ENCODE data around the gene SFXN1. TPM values are rescaled to one million over a fixed set of nuclear protein-coding genes. Genes with fewer than 3 reads are reported as not detected.

SFXN1 gene
- polyA plus RNA-seq, 4 donors: 14.9 to 42.1 (median 22.4) TPM

- DNase-seq (no peak), FAIRE-seq (no peak)
- Histone ChIP-seq H3K27me3 (ENCODE audit: control insufficient read depth in 3 of 3, insufficient read depth in 3 of 3, low read length in 3 of 3) (no peaks in the 10 kb centered on the region), H3K9me3 (ENCODE audit: control insufficient read depth in 2 of 2, insufficient read depth in 1 of 2, low read depth in 1 of 2, low read length in 1 of 2) (peaks cover 0 to 9% of the 10 kb centered on the region in 2 donors), H3K4me1 (ENCODE audit: control insufficient read depth in 3 of 3, insufficient read depth in 2 of 3, low read depth in 1 of 3, low read length in 2 of 3) (no peaks in the 10 kb centered on the region), H3K27ac (ENCODE audit: low read depth in 1 of 3, low read length in 2 of 3) (no peak overlapping the region), H3K36me3 (ENCODE audit: control insufficient read depth in 3 of 3, insufficient read depth in 2 of 3, low read depth in 1 of 3, low read length in 3 of 3) (peaks cover 8 to 44% (median 36%) of the 10 kb centered on the region in 3 donors), H3K4me3 (ENCODE audit: low read depth in 1 of 3, low read length in 3 of 3) (no peak overlapping the region)
- WGBS, 3 donors: 89 to 93% (median 93%) methylated on average over 7 of the region's 7 CpGs
Measured at GRCh38 chr5:175513726-175514125, 35.4 kb downstream of the SFXN1 start.

GRCh38 chr5:175516933-175517823 is 38.8 kb downstream of the SFXN1 start:
- DNase-seq: no peak
- FAIRE-seq: no peak
- Histone ChIP-seq H3K27me3 (ENCODE audit: control insufficient read depth in 3 of 3, insufficient read depth in 3 of 3, low read length in 3 of 3) (no peaks in the 10 kb centered on the region), H3K27ac (ENCODE audit: low read depth in 1 of 3, low read length in 2 of 3) (no peak overlapping the region), H3K4me3 (ENCODE audit: low read depth in 1 of 3, low read length in 3 of 3) (no peak overlapping the region), H3K9me3 (ENCODE audit: control insufficient read depth in 2 of 2, insufficient read depth in 1 of 2, low read depth in 1 of 2, low read length in 1 of 2) (peaks cover 0 to 9% of the 10 kb centered on the region in 2 donors), H3K4me1 (ENCODE audit: control insufficient read depth in 3 of 3, insufficient read depth in 2 of 3, low read depth in 1 of 3, low read length in 2 of 3) (no peaks in the 10 kb centered on the region), H3K36me3 (ENCODE audit: control insufficient read depth in 3 of 3, insufficient read depth in 2 of 3, low read depth in 1 of 3, low read length in 3 of 3) (peaks cover 4 to 42% (median 29%) of the 10 kb centered on the region in 3 donors)
- WGBS, 3 donors: 88 to 94% (median 90%) methylated on average over 10 of the region's 10 CpGs

- H3K4me1 ChIP-seq (ENCODE audit: control insufficient read depth in 3 of 3, insufficient read depth in 2 of 3, low read depth in 1 of 3, low read length in 2 of 3): peaks cover 0 to 1% (median 0%) of the 10 kb centered on the region in 3 donors
- peaks cover 4 to 43% (median 30%) of the 10 kb centered on the region in 3 donors for H3K36me3 ChIP-seq (ENCODE audit: control insufficient read depth in 3 of 3, insufficient read depth in 2 of 3, low read depth in 1 of 3, low read length in 3 of 3)
- no peak for FAIRE-seq
- H3K9me3 ChIP-seq (ENCODE audit: control insufficient read depth in 2 of 2, insufficient read depth in 1 of 2, low read depth in 1 of 2, low read length in 1 of 2): peaks cover 0 to 9% of the 10 kb centered on the region in 2 donors
- H3K4me3 ChIP-seq (ENCODE audit: low read depth in 1 of 3, low read length in 3 of 3): no peak overlapping the region
- no peak for DNase-seq
- H3K27ac ChIP-seq (ENCODE audit: low read depth in 1 of 3, low read length in 2 of 3): no peak overlapping the region
- no peaks in the 10 kb centered on the region for H3K27me3 ChIP-seq (ENCODE audit: control insufficient read depth in 3 of 3, insufficient read depth in 3 of 3, low read length in 3 of 3)
- 81 to 89% (median 86%) methylated on average over 7 of the region's 7 CpGs for WGBS, 3 donors
Measured at GRCh38 chr5:175517824-175518450, 39.6 kb downstream of the SFXN1 start.

- FAIRE-seq (no peak), DNase-seq (no peak)
- H3K9me3 ChIP-seq (ENCODE audit: control insufficient read depth in 2 of 2, insufficient read depth in 1 of 2, low read depth in 1 of 2, low read length in 1 of 2): peaks cover 0 to 9% of the 10 kb centered on the region in 2 donors
- H3K27me3 ChIP-seq (ENCODE audit: control insufficient read depth in 3 of 3, insufficient read depth in 3 of 3, low read length in 3 of 3): no peaks in the 10 kb centered on the region
- no peak overlapping the region for H3K4me3 ChIP-seq (ENCODE audit: low read depth in 1 of 3, low read length in 3 of 3)
- H3K36me3 ChIP-seq (ENCODE audit: control insufficient read depth in 3 of 3, insufficient read depth in 2 of 3, low read depth in 1 of 3, low read length in 3 of 3): peaks cover 7 to 37% (median 27%) of the 10 kb centered on the region in 3 donors
- H3K4me1 ChIP-seq (ENCODE audit: control insufficient read depth in 3 of 3, insufficient read depth in 2 of 3, low read depth in 1 of 3, low read length in 2 of 3): peaks cover 0 to 4% (median 3%) of the 10 kb centered on the region in 3 donors
- H3K27ac ChIP-seq (ENCODE audit: low read depth in 1 of 3, low read length in 2 of 3): no peak overlapping the region
- 87 to 91% (median 89%) methylated on average over 2 of the region's 2 CpGs for WGBS, 3 donors
Measured at GRCh38 chr5:175519006-175519405, 40.6 kb downstream of the SFXN1 start.

GRCh38 chr5:175520321-175520720 is 42.0 kb downstream of the SFXN1 start:
- peaks cover 0 to 4% (median 3%) of the 10 kb centered on the region in 3 donors for H3K4me1 ChIP-seq (ENCODE audit: control insufficient read depth in 3 of 3, insufficient read depth in 2 of 3, low read depth in 1 of 3, low read length in 2 of 3)
- peaks cover 0 to 9% of the 10 kb centered on the region in 2 donors for H3K9me3 ChIP-seq (ENCODE audit: control insufficient read depth in 2 of 2, insufficient read depth in 1 of 2, low read depth in 1 of 2, low read length in 1 of 2)
- H3K27me3 ChIP-seq (ENCODE audit: control insufficient read depth in 3 of 3, insufficient read depth in 3 of 3, low read length in 3 of 3): no peaks in the 10 kb centered on the region
- DNase-seq: no peak
- peaks cover 3 to 30% (median 27%) of the 10 kb centered on the region in 3 donors for H3K36me3 ChIP-seq (ENCODE audit: control insufficient read depth in 3 of 3, insufficient read depth in 2 of 3, low read depth in 1 of 3, low read length in 3 of 3)
- WGBS, 3 donors: 90 to 97% (median 97%) methylated on average over 5 of the region's 5 CpGs
- no peak for FAIRE-seq
- no peak overlapping the region for H3K27ac ChIP-seq (ENCODE audit: low read depth in 1 of 3, low read length in 2 of 3)
- H3K4me3 ChIP-seq (ENCODE audit: low read depth in 1 of 3, low read length in 3 of 3): no peak overlapping the region

GRCh38 chr5:175520873-175521272 is 42.5 kb downstream of the SFXN1 start:
- WGBS, 3 donors: 86 to 96% (median 94%) methylated on average over 2 of the region's 2 CpGs
- H3K36me3 ChIP-seq (ENCODE audit: control insufficient read depth in 3 of 3, insufficient read depth in 2 of 3, low read depth in 1 of 3, low read length in 3 of 3): peaks cover 3 to 30% (median 26%) of the 10 kb centered on the region in 3 donors
- FAIRE-seq: no peak
- H3K4me3 ChIP-seq (ENCODE audit: low read depth in 1 of 3, low read length in 3 of 3): no peak overlapping the region
- peaks cover 0 to 9% of the 10 kb centered on the region in 2 donors for H3K9me3 ChIP-seq (ENCODE audit: control insufficient read depth in 2 of 2, insufficient read depth in 1 of 2, low read depth in 1 of 2, low read length in 1 of 2)
- H3K27ac ChIP-seq (ENCODE audit: low read depth in 1 of 3, low read length in 2 of 3): no peak overlapping the region
- peaks cover 0 to 4% (median 3%) of the 10 kb centered on the region in 3 donors for H3K4me1 ChIP-seq (ENCODE audit: control insufficient read depth in 3 of 3, insufficient read depth in 2 of 3, low read depth in 1 of 3, low read length in 2 of 3)
- H3K27me3 ChIP-seq (ENCODE audit: control insufficient read depth in 3 of 3, insufficient read depth in 3 of 3, low read length in 3 of 3): no peaks in the 10 kb centered on the region
- no peak for DNase-seq

- Histone ChIP-seq H3K27me3 (ENCODE audit: control insufficient read depth in 3 of 3, insufficient read depth in 3 of 3, low read length in 3 of 3) (no peaks in the 10 kb centered on the region), H3K9me3 (ENCODE audit: control insufficient read depth in 2 of 2, insufficient read depth in 1 of 2, low read depth in 1 of 2, low read length in 1 of 2) (peaks cover 0 to 9% of the 10 kb centered on the region in 2 donors), H3K36me3 (ENCODE audit: control insufficient read depth in 3 of 3, insufficient read depth in 2 of 3, low read depth in 1 of 3, low read length in 3 of 3) (peaks cover 3 to 28% (median 26%) of the 10 kb centered on the region in 3 donors), H3K4me3 (ENCODE audit: low read depth in 1 of 3, low read length in 3 of 3) (no peak overlapping the region), H3K4me1 (ENCODE audit: control insufficient read depth in 3 of 3, insufficient read depth in 2 of 3, low read depth in 1 of 3, low read length in 2 of 3) (peaks cover 0 to 4% (median 3%) of the 10 kb centered on the region in 3 donors), H3K27ac (ENCODE audit: low read depth in 1 of 3, low read length in 2 of 3) (no peak overlapping the region)
- WGBS, 3 donors: 77 to 87% (median 80%) methylated on average over 4 of the region's 4 CpGs
- DNase-seq (no peak), FAIRE-seq (no peak)
Measured at GRCh38 chr5:175521313-175521833, 43.0 kb downstream of the SFXN1 start.

GRCh38 chr5:175523292-175523691 is 44.9 kb downstream of the SFXN1 start:
- no peak for FAIRE-seq
- peak; percentile 12 to 39 for DNase-seq
- Histone ChIP-seq H3K36me3 (ENCODE audit: control insufficient read depth in 3 of 3, insufficient read depth in 2 of 3, low read depth in 1 of 3, low read length in 3 of 3) (peaks cover 7 to 23% (median 20%) of the 10 kb centered on the region in 3 donors), H3K9me3 (ENCODE audit: control insufficient read depth in 2 of 2, insufficient read depth in 1 of 2, low read depth in 1 of 2, low read length in 1 of 2) (peaks cover 0 to 3% of the 10 kb centered on the region in 2 donors), H3K27me3 (ENCODE audit: control insufficient read depth in 3 of 3, insufficient read depth in 3 of 3, low read length in 3 of 3) (no peaks in the 10 kb centered on the region), H3K4me3 (ENCODE audit: low read depth in 1 of 3, low read length in 3 of 3) (no peak overlapping the region), H3K4me1 (ENCODE audit: control insufficient read depth in 3 of 3, insufficient read depth in 2 of 3, low read depth in 1 of 3, low read length in 2 of 3) (peaks cover 0 to 4% (median 3%) of the 10 kb centered on the region in 3 donors), H3K27ac (ENCODE audit: low read depth in 1 of 3, low read length in 2 of 3) (no peak overlapping the region)

Data from small intestine (tissue), 7 donors.